Natural killer cell (primary cell): ENCODE measurements around the gene NAP1L3. TPM values are rescaled to one million over a fixed set of nuclear protein-coding genes. Genes with fewer than 3 reads are reported as not detected.

Source experiments
- ATAC-seq, 3 donors: fragments of 150-1000 bp in 2 of 3; fragments of 200-7000 bp in 1 of 3; cut with Tn5 transposase; 1 replicate in 1 of 3; 2 replicates in 2 of 3; pipeline ENCODE4 v1.10.0; 2021; ENCODE audit warnings: mild to moderate bottlenecking in 2 of 3, moderate library complexity in 2 of 3
- DNase-seq, 2 donors: peaks; one replicate each; pipeline versions ENCODE4 v3.0.0 to v3.0.0-alpha.2; 2013 to 2021; ENCODE audit warnings: mixed read lengths in 1 of 2
- H3K27ac ChIP-seq: one replicate; pipeline ENCODE4 v1.5.1; 2013; ENCODE audit warnings: mild to moderate bottlenecking, low read length
- H3K27me3 ChIP-seq: one replicate; pipeline ENCODE4 v1.6.1; 2013; ENCODE audit warnings: low read length; ENCODE audit not compliant: control insufficient read depth, insufficient read depth
- H3K36me3 ChIP-seq: one replicate; pipeline ENCODE4 v1.6.1; 2013; ENCODE audit warnings: low read length; ENCODE audit not compliant: control insufficient read depth, insufficient read depth
- H3K4me1 ChIP-seq: one replicate; pipeline ENCODE4 v1.6.1; 2013; ENCODE audit warnings: low read length; ENCODE audit not compliant: control insufficient read depth, insufficient read depth
- H3K4me3 ChIP-seq: one replicate; pipeline ENCODE4 v1.5.1; 2013; ENCODE audit warnings: low read length
- H3K9me3 ChIP-seq: one replicate; pipeline ENCODE4 v1.6.1; 2013; ENCODE audit warnings: low read length; ENCODE audit not compliant: control insufficient read depth, insufficient read depth
- H3K27ac Mint-ChIP-seq, 2 donors: one replicate each; pipeline ENCODE4 v1.8.0; 2022; ENCODE audit warnings: mild to moderate bottlenecking in 2 of 2, mixed read lengths in 2 of 2, moderate library complexity in 1 of 2
- H3K27me3 Mint-ChIP-seq, 2 donors: one replicate each; pipeline ENCODE4 v1.8.0; 2022; ENCODE audit warnings: low read depth in 2 of 2, mixed read lengths in 2 of 2
- H3K36me3 Mint-ChIP-seq: one replicate; pipeline ENCODE4 v1.8.0; 2022; ENCODE audit warnings: mixed read lengths
- H3K4me1 Mint-ChIP-seq, 2 donors: one replicate each; pipeline ENCODE4 v1.8.0; 2022; ENCODE audit warnings: mixed read lengths in 2 of 2
- H3K4me3 Mint-ChIP-seq: one replicate; pipeline ENCODE4 v1.8.0; 2022; ENCODE audit warnings: mild to moderate bottlenecking, moderate library complexity, mixed read lengths
- H3K9me3 Mint-ChIP-seq, 2 donors: one replicate each; pipeline ENCODE4 v1.8.0; 2022; ENCODE audit warnings: mixed read lengths in 2 of 2
- CTCF ChIP-seq: fragments of 200-600 bp; IDR thresholded peaks from one replicate; pipeline ENCODE4 v1.8.0; 2022; ENCODE audit warnings: antibody characterized with exemption
- WGBS: methylation state at CpG from one replicate; pipeline ENCODE4 v1.1.7; 2013; ENCODE audit warnings: missing lambda C conversion rate; ENCODE audit not compliant: insufficient coverage; 5-methylcytosine and 5-hydroxymethylcytosine counted together
- intact Hi-C: fragments of 100-400 bp; cut with micrococcal nuclease; formaldehyde crosslinking; loops from one replicate; pipeline ENCODE4 v1.14.2; 2022
- total RNA-seq, 4 donors: library from RNA; stranded (reverse); fragments of 120-200 nt in 1 of 4; gene quantifications; one replicate each; pipeline versions ENCODE4 v1.2.3 to v1.2.4, GENCODE V29; 2013 to 2022

Gene NAP1L3
- total RNA-seq, 3 donors from 2014 or later (not counting 1 experiment from before 2014, with no cell fraction given), result 1.4 to 1.7 (median 1.6) TPM

DNA sequence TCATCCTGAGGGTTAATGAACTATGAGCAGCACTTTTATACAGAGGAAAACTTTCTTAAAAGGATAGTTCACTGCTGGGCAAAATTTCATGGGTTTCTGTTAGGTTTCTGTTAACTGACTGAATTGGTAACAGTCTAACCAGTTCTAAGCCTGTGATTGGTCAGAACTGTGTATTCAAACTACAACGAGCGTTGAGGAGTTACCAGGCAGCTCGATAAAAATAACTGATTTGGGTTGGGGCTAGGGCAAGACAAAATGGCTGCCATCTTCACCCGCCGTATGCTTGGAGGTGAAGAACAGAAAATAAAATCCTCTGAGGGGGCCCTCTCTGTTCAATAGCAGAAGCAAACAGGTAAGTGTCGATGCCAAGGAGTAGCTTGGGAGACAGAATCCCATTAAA, 22.6 kb upstream of the NAP1L3 start:
- ATAC-seq (no peak), DNase-seq (no peak)
- Histone ChIP-seq H3K27me3 (no peaks in the 10 kb centered on the region), H3K27ac (no peak overlapping the region), H3K9me3 (no peaks in the 10 kb centered on the region), H3K4me3 (no peak overlapping the region), H3K4me1 (no peaks in the 10 kb centered on the region), H3K36me3 (no peaks in the 10 kb centered on the region)
- no peaks in the 10 kb centered on the region for H3K9me3 Mint-ChIP-seq
- WGBS, result 94% methylated on average over 6 of the region's 6 CpGs
- H3K4me3 Mint-ChIP-seq, result no peak overlapping the region
- H3K27ac Mint-ChIP-seq, result no peak overlapping the region
- H3K27me3 Mint-ChIP-seq, result no peaks in the 10 kb centered on the region
- H3K36me3 Mint-ChIP-seq, result no peaks in the 10 kb centered on the region
- no peaks in the 10 kb centered on the region for H3K4me1 Mint-ChIP-seq
- intact Hi-C loops, result no loop called here
- TF ChIP-seq CTCF, result no peak

- no peak for TF ChIP-seq CTCF
- no peaks in the 10 kb centered on the region for H3K9me3 Mint-ChIP-seq
- Histone ChIP-seq H3K4me1 (peaks cover 8% of the 10 kb centered on the region), H3K27me3 (no peaks in the 10 kb centered on the region), H3K4me3 (peak within 1 kb of the TSS; percentile 54), H3K27ac (peak within 1 kb of the TSS; percentile 29), H3K36me3 (no peaks in the 10 kb centered on the region), H3K9me3 (no peaks in the 10 kb centered on the region)
- WGBS, result 0% methylated on average over 3 of the region's 11 CpGs
- H3K27ac Mint-ChIP-seq, result peak within 1 kb of the TSS; percentile 77 to 87
- ATAC-seq, result peak in 2 of 3 donors; percentile 6 to 12
- peaks cover 0 to 16% of the 10 kb centered on the region in 2 donors for H3K27me3 Mint-ChIP-seq
- peaks cover 13 to 16% of the 10 kb centered on the region in 2 donors for H3K4me1 Mint-ChIP-seq
- intact Hi-C loops, result no loop called here
- DNase-seq, result no peak
- no peaks in the 10 kb centered on the region for H3K36me3 Mint-ChIP-seq
- H3K4me3 Mint-ChIP-seq, result peak within 1 kb of the TSS; percentile 90
Measured at GRCh38 chrX:93673869-93674271, 492 bp upstream of the NAP1L3 start, which contains the start of gene FAM133A. TSS of gene FAM133A (plus strand) at chrX:93674206. CDS start at chrX:93709420, 35,214 bp downstream.

DNA sequence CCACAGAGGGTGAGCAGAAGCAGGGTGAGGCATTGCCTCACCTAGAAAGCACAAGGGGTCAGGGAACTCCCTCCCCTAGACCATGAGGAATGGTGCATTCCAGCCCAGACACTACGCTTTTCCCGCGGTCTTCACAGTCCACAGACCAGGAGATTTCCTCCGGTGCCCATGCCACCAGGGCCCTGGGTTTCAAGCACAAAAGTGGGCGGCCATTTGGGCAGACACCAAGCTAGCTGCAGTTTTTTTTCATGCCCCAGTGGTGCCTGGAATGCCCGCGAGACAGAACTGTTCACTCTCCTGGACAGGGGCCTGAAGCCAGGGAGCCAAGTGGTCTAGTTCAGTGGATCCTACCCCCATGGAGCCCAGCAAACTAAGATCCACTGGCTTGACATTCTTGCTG, 12.8 kb downstream of the NAP1L3 start:
- Histone ChIP-seq H3K36me3 (no peaks in the 10 kb centered on the region), H3K4me3 (no peak overlapping the region), H3K4me1 (no peaks in the 10 kb centered on the region), H3K9me3 (no peaks in the 10 kb centered on the region), H3K27me3 (no peaks in the 10 kb centered on the region), H3K27ac (no peak overlapping the region)
- H3K4me3 Mint-ChIP-seq, result no peak overlapping the region
- intact Hi-C loops, result no loop called here
- no peaks in the 10 kb centered on the region for H3K4me1 Mint-ChIP-seq
- DNase-seq, result no peak
- no peak for ATAC-seq
- peaks cover 2% of the 10 kb centered on the region in 2 donors for H3K9me3 Mint-ChIP-seq
- 95% methylated on average over 7 of the region's 7 CpGs for WGBS
- no peaks in the 10 kb centered on the region for H3K36me3 Mint-ChIP-seq
- no peak for TF ChIP-seq CTCF
- no peak overlapping the region for H3K27ac Mint-ChIP-seq
- no peaks in the 10 kb centered on the region for H3K27me3 Mint-ChIP-seq

DNA sequence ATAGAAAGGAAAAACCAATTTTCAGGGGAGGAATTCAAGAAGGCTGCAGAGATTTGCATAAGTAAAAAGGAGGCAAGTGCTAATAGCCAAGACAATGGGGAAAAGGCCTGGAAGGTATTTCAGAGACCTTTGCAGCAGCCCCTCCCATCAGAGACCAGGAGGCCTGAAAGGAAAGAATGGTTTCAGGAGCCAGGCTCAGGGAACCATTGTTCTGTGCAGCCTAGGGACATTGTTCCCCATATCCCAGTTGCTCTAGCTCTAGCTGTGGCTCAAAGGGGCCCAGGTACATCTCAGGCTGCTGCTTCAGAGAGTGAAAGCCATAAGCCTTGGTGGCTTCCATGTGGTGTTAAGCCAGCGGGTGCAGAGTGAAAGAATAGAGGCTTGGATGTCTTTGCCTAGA, 24.0 kb downstream of the NAP1L3 start:
- Mint-ChIP-seq H3K4me3 (no peak overlapping the region), H3K27me3 (no peaks in the 10 kb centered on the region), H3K9me3 (peaks cover 3 to 4% of the 10 kb centered on the region in 2 donors), H3K36me3 (no peaks in the 10 kb centered on the region), H3K27ac (no peak overlapping the region), H3K4me1 (no peaks in the 10 kb centered on the region)
- no peaks in the 10 kb centered on the region for H3K4me1 ChIP-seq
- H3K27me3 ChIP-seq, result no peaks in the 10 kb centered on the region
- H3K36me3 ChIP-seq, result no peaks in the 10 kb centered on the region
- H3K9me3 ChIP-seq, result no peaks in the 10 kb centered on the region
- no peak overlapping the region for H3K4me3 ChIP-seq
- DNase-seq (no peak), ATAC-seq (no peak)
- no peak for TF ChIP-seq CTCF
- intact Hi-C loops, result no loop called here
- no peak overlapping the region for H3K27ac ChIP-seq
- WGBS, result 81% methylated on average over 1 of the region's 1 CpG
